HG03060 (cell line): ENCODE data around the gene ZBTB42.

ENCODE experiments used
- ATAC-seq: cut with Tn5 transposase; IDR thresholded peaks from one replicate; pipeline ENCODE4 v1.9.1; 2021; ENCODE audit warnings: low read depth, moderate number of reproducible peaks; ENCODE audit not compliant: unreplicated experiment

Gene ZBTB42

GRCh38 chr14:104781271-104782077 is 19.4 kb upstream of the ZBTB42 start:
- no peak for ATAC-seq

DNA sequence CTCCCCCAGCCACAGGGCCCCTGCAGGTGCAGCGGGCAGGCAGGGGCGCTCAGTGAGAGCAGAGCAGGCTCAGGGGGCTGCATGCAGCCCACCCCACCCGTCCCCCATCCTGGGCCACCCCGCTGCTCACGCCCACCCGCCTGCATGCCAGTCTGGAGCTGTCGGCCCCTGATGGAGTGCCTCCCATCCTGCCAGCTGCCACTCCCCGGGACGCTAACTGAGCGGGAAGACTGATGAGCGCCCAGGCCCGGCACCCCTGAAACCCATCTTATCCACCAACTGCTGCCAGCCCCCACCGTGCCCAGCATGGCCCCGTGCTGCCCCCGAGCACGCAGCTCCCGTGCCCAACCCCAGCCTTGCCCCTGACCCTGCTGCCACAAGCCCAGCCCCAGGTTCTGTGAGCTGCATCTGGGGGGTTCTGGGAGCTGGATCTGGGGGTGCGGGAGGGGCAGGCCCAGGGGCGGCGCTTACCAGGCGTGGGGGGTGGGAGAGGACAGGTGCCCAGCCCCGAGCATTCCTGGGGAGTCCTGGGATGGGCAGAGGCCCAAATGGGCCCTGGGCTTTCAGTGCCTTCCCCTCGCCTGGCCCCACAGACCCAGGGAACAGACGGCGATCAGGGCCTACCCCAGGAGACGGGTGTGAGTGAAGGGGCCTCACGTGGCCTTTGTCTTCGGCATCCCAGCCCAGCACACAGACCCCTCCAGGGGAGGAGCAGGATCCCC is 18.7 kb upstream of the ZBTB42 start:
- ATAC-seq = no peak

GRCh38 chr14:104782808-104783139 is 18.1 kb upstream of the ZBTB42 start:
- ATAC-seq = no peak

DNA sequence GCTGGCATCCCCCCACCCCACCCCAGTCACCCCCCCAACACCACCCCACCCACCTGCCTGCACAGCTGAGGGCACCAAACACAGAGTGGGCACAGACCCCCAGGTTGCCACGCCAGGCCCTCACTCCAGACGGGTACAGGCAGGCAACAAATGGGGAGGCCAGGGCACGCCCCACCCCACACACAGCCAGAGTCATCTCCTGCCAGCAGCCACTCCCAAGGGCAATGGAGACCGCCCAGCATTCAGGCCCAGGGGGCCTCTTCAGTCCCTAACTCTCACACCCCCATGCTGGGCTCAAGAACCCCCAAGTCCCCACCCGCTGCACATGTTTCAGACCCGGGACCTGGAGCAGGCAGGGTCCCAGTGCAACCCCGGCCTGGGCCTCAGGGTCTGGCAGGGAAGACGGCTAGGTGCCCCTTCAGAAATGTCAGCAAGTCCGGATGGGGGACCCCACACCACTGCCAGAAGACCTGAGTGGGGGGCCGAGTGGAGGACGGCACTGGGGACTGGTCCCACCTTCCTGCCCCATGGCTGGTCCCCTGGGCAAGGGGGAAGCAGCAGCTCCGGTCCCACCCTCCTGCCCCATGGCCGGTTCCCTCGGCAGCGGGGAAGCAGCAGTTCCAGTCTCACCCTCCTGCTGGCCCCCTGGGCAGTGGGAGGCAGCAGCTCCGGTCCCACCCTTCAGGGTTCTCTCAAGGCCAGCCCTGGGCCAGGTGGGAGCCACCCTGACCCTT is 17.2 kb upstream of the ZBTB42 start:
- no peak for ATAC-seq

- no peak for ATAC-seq
Measured at GRCh38 chr14:104784218-104784568, 16.7 kb upstream of the ZBTB42 start.

GRCh38 chr14:104784846-104785707 is 15.8 kb upstream of the ZBTB42 start:
- ATAC-seq = no peak

DNA sequence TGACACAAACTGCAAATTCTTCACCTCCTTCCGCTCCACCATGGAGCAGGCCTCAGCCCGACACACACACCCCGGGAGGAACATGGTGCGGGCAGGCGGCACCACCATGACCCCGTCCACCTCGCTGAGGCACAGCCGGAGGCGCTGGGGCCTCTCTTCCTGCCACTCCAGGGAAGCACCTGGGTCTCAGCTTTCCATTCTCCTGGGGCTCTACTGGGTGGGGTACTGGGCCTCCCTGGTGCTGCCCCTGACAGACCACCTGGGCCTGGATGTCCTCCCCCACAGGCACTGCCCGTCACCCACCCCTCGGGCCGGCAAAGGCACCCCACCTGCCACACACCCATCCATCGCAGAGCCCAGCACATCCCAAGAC is 15.2 kb upstream of the ZBTB42 start:
- ATAC-seq = no peak

GRCh38 chr14:104786091-104786586 is 14.8 kb upstream of the ZBTB42 start:
- no peak for ATAC-seq

DNA sequence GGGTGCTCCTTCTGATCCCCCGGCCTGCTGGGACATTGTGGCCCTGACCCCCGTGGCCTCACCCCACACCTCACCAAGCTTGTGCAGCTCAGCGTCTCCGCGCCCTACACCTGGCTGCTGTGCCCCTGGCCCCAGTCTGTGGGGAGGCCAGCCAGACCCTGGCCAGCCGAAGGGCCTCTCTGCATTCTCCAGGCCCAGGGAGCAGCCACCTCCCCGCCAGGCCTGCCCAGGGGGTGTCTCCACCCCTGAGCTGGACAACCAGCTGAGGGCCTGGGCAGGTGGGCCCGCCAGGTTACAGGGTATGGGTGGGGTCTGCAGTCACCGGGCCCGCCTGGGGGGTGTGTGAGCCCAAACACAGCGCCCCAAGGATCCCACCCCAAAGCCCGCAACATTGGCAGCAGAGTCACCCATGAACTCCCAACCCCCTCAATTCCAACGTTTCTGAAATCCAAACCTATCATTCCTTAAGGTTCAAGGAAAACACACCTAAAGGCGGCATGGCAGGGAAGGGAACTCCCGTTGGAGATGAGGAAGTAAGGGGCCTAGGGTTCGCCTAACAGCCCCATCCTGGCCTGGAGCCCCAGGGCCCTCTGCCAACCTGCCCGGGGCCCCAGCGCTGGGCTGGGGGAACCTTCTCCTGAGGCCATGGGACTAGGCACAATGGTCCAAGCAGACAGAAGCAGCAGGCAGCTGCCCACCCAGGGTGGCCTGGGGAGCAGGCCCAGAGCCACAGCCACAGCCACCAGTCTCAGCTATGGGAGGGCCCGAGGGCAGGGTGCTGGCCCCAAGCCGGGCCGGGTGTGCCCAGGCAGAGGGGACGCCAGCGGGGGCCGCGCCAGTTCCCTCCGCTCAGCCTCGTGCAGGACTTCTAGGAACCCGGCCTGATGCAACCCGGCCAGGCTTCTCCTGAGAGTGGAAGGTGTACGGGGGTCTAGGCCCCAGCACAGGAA is 13.9 kb upstream of the ZBTB42 start:
- ATAC-seq = no peak

GRCh38 chr14:104787736-104788135 is 13.2 kb upstream of the ZBTB42 start:
- ATAC-seq = no peak

- no peak for ATAC-seq
Measured at GRCh38 chr14:104788161-104788818, 12.6 kb upstream of the ZBTB42 start.

GRCh38 chr14:104788873-104789663 is 11.8 kb upstream of the ZBTB42 start:
- no peak for ATAC-seq

- ATAC-seq = no peak
Measured at GRCh38 chr14:104789752-104790743, 10.9 kb upstream of the ZBTB42 start.

- ATAC-seq = no peak
Measured at GRCh38 chr14:104791425-104791824, 9.5 kb upstream of the ZBTB42 start.

- no peak for ATAC-seq
Measured at GRCh38 chr14:104792101-104792884, 8.6 kb upstream of the ZBTB42 start.
